Neural progenitor cell (in vitro differentiated cells): Measurements from ENCODE around the gene OLFML2B. TPM values are rescaled to one million over a fixed set of nuclear protein-coding genes. Genes with fewer than 3 reads are reported as not detected.

Experiments
- DNase-seq: peaks from one replicate; pipeline ENCODE4 v3.0.0-alpha.2; 2016; ENCODE audit warnings: low spot score
- H2AFZ ChIP-seq: fragments of 200-600 bp; sonication (generic); replicated peaks from 2 replicates; pipeline ENCODE4 v1.6.1; 2016; ENCODE audit warnings: antibody characterized with exemption
- H3F3A ChIP-seq: fragments of 200-600 bp; sonication (generic); 2 replicates; pipeline ENCODE4 v1.6.1; 2016; ENCODE audit warnings: antibody characterized with exemption, low read depth
- H3K27ac ChIP-seq: fragments of 200-600 bp; sonication (generic); 2 replicates; pipeline ENCODE4 v1.5.1; 2016; ENCODE audit warnings: mild to moderate bottlenecking
- H3K27me3 ChIP-seq: fragments of 200-600 bp; sonication (generic); 2 replicates; pipeline ENCODE4 v1.6.1; 2016; ENCODE audit warnings: mild to moderate bottlenecking, moderate library complexity
- H3K36me3 ChIP-seq: fragments of 200-600 bp; sonication (generic); 2 replicates; pipeline ENCODE4 v1.5.1; 2016
- H3K4me1 ChIP-seq: fragments of 200-600 bp; sonication (generic); 2 replicates; pipeline ENCODE4 v1.6.1; 2016; ENCODE audit warnings: mixed run types
- H3K4me2 ChIP-seq: fragments of 200-600 bp; sonication (generic); 2 replicates; pipeline ENCODE4 v1.6.1; 2016
- H3K4me3 ChIP-seq: fragments of 200-600 bp; sonication (generic); 2 replicates; pipeline ENCODE4 v1.5.1; 2016
- H3K79me2 ChIP-seq: fragments of 200-600 bp; sonication (generic); 2 replicates; pipeline ENCODE4 v1.6.1; 2016; ENCODE audit warnings: low read depth
- H3K9ac ChIP-seq: fragments of 200-600 bp; sonication (generic); 2 replicates; pipeline ENCODE4 v1.6.1; 2016
- H3K9me3 ChIP-seq: fragments of 200-600 bp; sonication (generic); 2 replicates; pipeline ENCODE4 v1.5.1; 2016; ENCODE audit warnings: low read depth
- H4K20me1 ChIP-seq: fragments of 200-600 bp; sonication (generic); 2 replicates; pipeline ENCODE4 v1.6.1; 2016; ENCODE audit warnings: low read depth
- H3K27ac Mint-ChIP-seq: 3 replicates; pipeline ENCODE4 v1.8.0; 2021; ENCODE audit warnings: mixed read lengths
- H3K27me3 Mint-ChIP-seq: 2 replicates; pipeline ENCODE4 v1.8.0; 2022; ENCODE audit warnings: low read depth, mild to moderate bottlenecking, inconsistent platforms, moderate library complexity, mixed read lengths; ENCODE audit not compliant: insufficient read depth
- H3K36me3 Mint-ChIP-seq: 3 replicates; pipeline ENCODE4 v1.8.0; 2021; ENCODE audit warnings: mixed read lengths
- H3K4me1 Mint-ChIP-seq: 3 replicates; pipeline ENCODE4 v1.8.0; 2021; ENCODE audit warnings: mixed read lengths
- H3K4me3 Mint-ChIP-seq: 3 replicates; pipeline ENCODE4 v1.8.0; 2021; ENCODE audit warnings: mild to moderate bottlenecking, moderate library complexity, mixed read lengths
- H3K9me3 Mint-ChIP-seq: 3 replicates; pipeline ENCODE4 v1.8.0; 2020; ENCODE audit warnings: mixed read lengths
- CTCF ChIP-seq: fragments of 200-600 bp; sonication (generic); IDR thresholded peaks from 2 replicates; pipeline ENCODE4 v1.5.1; 2017; ENCODE audit warnings: antibody characterized with exemption, mild to moderate bottlenecking
- EZH2 ChIP-seq: fragments of 200-600 bp; sonication (generic); IDR thresholded peaks from 2 replicates; pipeline ENCODE4 v1.6.1; 2017; ENCODE audit warnings: antibody characterized with exemption, mild to moderate bottlenecking, moderate library complexity
- EZH2phosphoT487 ChIP-seq: fragments of 200-600 bp; sonication (generic); IDR thresholded peaks from 2 replicates; pipeline ENCODE4 v1.6.1; 2017; ENCODE audit warnings: antibody characterized with exemption
- total RNA-seq: library from RNA; depleted of rRNA; stranded (reverse); fragments of >200 nt; gene quantifications from 2 replicates; pipeline ENCODE4 v1.2.3, GENCODE V29; 2015; ENCODE audit warnings: low replicate concordance

The OLFML2B gene
- total RNA-seq, 1 donor from 2014 or later, result 1.3 TPM

- Histone ChIP-seq H3F3A (no peaks in the 10 kb centered on the region), H3K4me2 (no peak overlapping the region), H3K9ac (no peak overlapping the region), H4K20me1 (no peaks in the 10 kb centered on the region), H3K9me3 (no peaks in the 10 kb centered on the region), H3K79me2 (no peaks in the 10 kb centered on the region), H3K27ac (no peak overlapping the region), H3K4me1 (peaks cover 5% of the 10 kb centered on the region), H2AFZ (no peak overlapping the region), H3K36me3 (no peaks in the 10 kb centered on the region), H3K4me3 (no peak overlapping the region), H3K27me3 (no peaks in the 10 kb centered on the region)
- Mint-ChIP-seq H3K4me1 (peaks cover 14% of the 10 kb centered on the region), H3K4me3 (no peak overlapping the region), H3K36me3 (peaks cover 5% of the 10 kb centered on the region), H3K27ac (no peak overlapping the region), H3K9me3 (no peaks in the 10 kb centered on the region), H3K27me3 (no peaks in the 10 kb centered on the region)
- TF ChIP-seq CTCF (no peak), EZH2phosphoT487 (no peak), EZH2 (no peak)
- no peak for DNase-seq
Measured at GRCh38 chr1:161946071-161946987, 77.3 kb downstream of the OLFML2B start.

DNA sequence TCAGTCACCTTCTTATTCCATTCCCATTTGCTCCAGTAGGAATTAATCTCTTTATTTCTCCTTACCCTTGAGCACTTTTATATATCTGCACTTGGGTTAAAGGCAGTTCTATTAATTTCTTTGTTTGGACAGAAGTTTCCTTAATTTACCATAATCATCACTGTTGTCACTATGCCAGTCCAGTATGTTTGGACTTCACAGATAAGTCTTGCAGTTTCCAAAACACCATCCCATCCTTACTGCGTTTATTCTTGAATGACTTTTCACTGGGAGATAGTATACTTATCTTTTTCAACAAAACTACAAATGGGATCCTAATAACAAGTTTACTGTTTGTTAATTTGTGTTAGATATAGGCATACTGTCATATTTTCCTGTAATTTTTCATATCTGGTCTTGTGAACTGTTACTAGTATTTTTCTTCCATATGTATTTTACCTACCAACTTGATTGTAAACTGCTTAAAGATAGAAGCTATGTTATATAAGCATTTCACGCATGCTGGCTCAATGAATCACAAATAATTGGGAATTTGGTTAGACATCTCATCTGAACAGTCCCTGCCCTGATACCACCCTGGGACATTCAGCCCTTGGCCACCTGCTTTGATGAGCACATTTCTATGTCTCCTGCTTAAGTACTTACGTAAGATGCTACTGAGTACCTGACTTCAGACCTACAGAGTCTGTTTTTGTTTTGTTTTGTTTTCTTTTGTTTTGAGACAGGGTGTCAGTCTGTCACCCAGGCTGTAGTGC is 78.2 kb downstream of the OLFML2B start:
- no peak for TF ChIP-seq EZH2
- no peak for TF ChIP-seq CTCF
- no peak for DNase-seq
- no peaks in the 10 kb centered on the region for H3K9me3 Mint-ChIP-seq
- H3K36me3 Mint-ChIP-seq, result peaks cover 5% of the 10 kb centered on the region
- H3K4me2 ChIP-seq, result no peak overlapping the region
- no peaks in the 10 kb centered on the region for H3F3A ChIP-seq
- no peaks in the 10 kb centered on the region for H3K36me3 ChIP-seq
- H4K20me1 ChIP-seq, result no peaks in the 10 kb centered on the region
- H3K9ac ChIP-seq, result no peak overlapping the region
- no peaks in the 10 kb centered on the region for H3K27me3 ChIP-seq
- no peak overlapping the region for H3K27ac ChIP-seq
- peaks cover 7% of the 10 kb centered on the region for H3K4me1 ChIP-seq
- no peaks in the 10 kb centered on the region for H3K27me3 Mint-ChIP-seq
- no peak overlapping the region for H3K4me3 ChIP-seq
- H3K4me3 Mint-ChIP-seq, result no peak overlapping the region
- H3K4me1 Mint-ChIP-seq, result peaks cover 14% of the 10 kb centered on the region
- no peaks in the 10 kb centered on the region for H3K9me3 ChIP-seq
- no peaks in the 10 kb centered on the region for H3K79me2 ChIP-seq
- no peak overlapping the region for H3K27ac Mint-ChIP-seq
- no peak overlapping the region for H2AFZ ChIP-seq

DNA sequence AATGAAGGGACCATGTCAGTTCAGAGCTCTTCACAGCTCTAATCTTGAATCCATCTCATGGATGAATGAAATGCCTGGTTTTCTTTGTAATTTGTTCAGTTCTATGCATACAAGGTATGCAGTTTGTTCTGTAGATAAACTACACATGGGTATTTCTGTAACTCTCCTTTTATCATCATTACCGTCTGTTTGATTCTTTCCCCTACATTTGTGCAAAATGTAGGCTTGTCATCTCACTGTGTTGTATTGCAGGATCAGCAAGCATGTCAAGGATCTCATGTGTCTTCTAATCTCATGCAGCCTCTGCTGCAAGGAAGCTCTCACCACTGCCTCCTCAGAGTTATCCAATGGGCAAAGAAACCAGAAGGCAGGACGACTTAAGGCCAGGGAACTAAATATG is 79.3 kb downstream of the OLFML2B start:
- TF ChIP-seq EZH2 (no peak), EZH2phosphoT487 (no peak), CTCF (no peak)
- H3K79me2 ChIP-seq, result no peaks in the 10 kb centered on the region
- H3F3A ChIP-seq, result no peaks in the 10 kb centered on the region
- H2AFZ ChIP-seq, result no peak overlapping the region
- peaks cover 5% of the 10 kb centered on the region for H3K36me3 Mint-ChIP-seq
- H3K9ac ChIP-seq, result no peak overlapping the region
- no peaks in the 10 kb centered on the region for H4K20me1 ChIP-seq
- no peaks in the 10 kb centered on the region for H3K27me3 ChIP-seq
- no peaks in the 10 kb centered on the region for H3K9me3 Mint-ChIP-seq
- H3K27ac ChIP-seq, result no peak overlapping the region
- H3K36me3 ChIP-seq, result no peaks in the 10 kb centered on the region
- no peak overlapping the region for H3K4me2 ChIP-seq
- peaks cover 7% of the 10 kb centered on the region for H3K4me1 ChIP-seq
- no peak overlapping the region for H3K27ac Mint-ChIP-seq
- H3K4me3 Mint-ChIP-seq, result no peak overlapping the region
- H3K4me1 Mint-ChIP-seq, result peaks cover 14% of the 10 kb centered on the region
- H3K27me3 Mint-ChIP-seq, result no peaks in the 10 kb centered on the region
- no peaks in the 10 kb centered on the region for H3K9me3 ChIP-seq
- H3K4me3 ChIP-seq, result no peak overlapping the region
- no peak for DNase-seq
